Smooth muscle cell (in vitro differentiated cells): ENCODE data around the gene OXCT1. TPM values are rescaled to one million over a fixed set of nuclear protein-coding genes. Genes with fewer than 3 reads are reported as not detected.

Experiments used
- DNase-seq: peaks from one replicate; lab custom pipeline; 2025; ENCODE audit not compliant: unreplicated experiment; lab: John Stamatoyannopoulos, UW
- H2AFZ ChIP-seq: fragments of 200-600 bp; sonication (generic); 2 replicates; pipeline ENCODE4 v1.6.0; 2016; ENCODE audit warnings: antibody characterized with exemption, low read depth, mild to moderate bottlenecking
- H3F3A ChIP-seq: fragments of 200-600 bp; sonication (generic); 2 replicates; pipeline ENCODE4 v1.6.0; 2017; ENCODE audit warnings: antibody characterized with exemption, low read depth
- H3K27ac ChIP-seq: fragments of 200-600 bp; sonication (generic); 2 replicates; pipeline ENCODE4 v1.5.1; 2016; ENCODE audit warnings: low read depth, mild to moderate bottlenecking
- H3K27me3 ChIP-seq: fragments of 200-600 bp; sonication (generic); 2 replicates; pipeline ENCODE4 v1.6.1; 2016; ENCODE audit warnings: low read depth, mild to moderate bottlenecking
- H3K36me3 ChIP-seq: fragments of 200-600 bp; sonication (generic); 2 replicates; pipeline ENCODE4 v1.5.1; 2016; ENCODE audit warnings: low read depth
- H3K4me1 ChIP-seq: fragments of 200-600 bp; sonication (generic); 2 replicates; pipeline ENCODE4 v1.5.1; 2016; ENCODE audit warnings: low read depth
- H3K4me2 ChIP-seq: fragments of 200-600 bp; sonication (generic); 2 replicates; pipeline ENCODE4 v1.6.0; 2016; ENCODE audit warnings: mild to moderate bottlenecking
- H3K4me3 ChIP-seq: fragments of 200-600 bp; sonication (generic); 2 replicates; pipeline ENCODE4 v1.5.1; 2016; ENCODE audit warnings: mild to moderate bottlenecking
- H3K79me2 ChIP-seq: fragments of 200-600 bp; sonication (generic); 2 replicates; pipeline ENCODE4 v1.6.0; 2016; ENCODE audit warnings: low read depth, mild to moderate bottlenecking
- H3K9ac ChIP-seq: fragments of 200-600 bp; sonication (generic); 2 replicates; pipeline ENCODE4 v1.6.0; 2016; ENCODE audit warnings: low read depth
- H3K9me3 ChIP-seq: fragments of 200-600 bp; sonication (generic); replicated peaks from 2 replicates; pipeline ENCODE4 v1.5.1; 2016; ENCODE audit warnings: low read depth
- H4K20me1 ChIP-seq: fragments of 200-600 bp; sonication (generic); 2 replicates; pipeline ENCODE4 v1.6.0; 2016; ENCODE audit warnings: low read depth
- WGBS: methylation state at CpG from one replicate; pipeline ENCODE4 v1.1.7; 2016; ENCODE audit warnings: low lambda C conversion rate; 5-methylcytosine and 5-hydroxymethylcytosine counted together
- polyA plus RNA-seq: library from polyadenylated mRNA; unstranded; fragments of >200 nt; fragmentation: Nextera tagmentation; extraction: Ambion mirVana; gene quantifications from 2 replicates; pipeline ENCODE4 v1.2.1, GENCODE V29; 2016
- total RNA-seq: library from RNA; depleted of rRNA; stranded (reverse); fragments of >200 nt; gene quantifications from 2 replicates; pipeline ENCODE4 v1.2.3, GENCODE V29; 2014
- TF ChIP-seq, protein P1 (sequence below): fragments of 200-600 bp; sonication (generic); IDR thresholded peaks from 2 replicates; pipeline ENCODE4 v1.5.1; 2017; ENCODE audit warnings: borderline replicate concordance, mild to moderate bottlenecking, antibody characterized with exemption; ENCODE audit not compliant: insufficient read depth, poor library complexity, severe bottlenecking

OXCT1 gene
- total and polyA plus RNA-seq, 2 experiments from 2014 or later: 10.0 to 16.7 TPM

DNA sequence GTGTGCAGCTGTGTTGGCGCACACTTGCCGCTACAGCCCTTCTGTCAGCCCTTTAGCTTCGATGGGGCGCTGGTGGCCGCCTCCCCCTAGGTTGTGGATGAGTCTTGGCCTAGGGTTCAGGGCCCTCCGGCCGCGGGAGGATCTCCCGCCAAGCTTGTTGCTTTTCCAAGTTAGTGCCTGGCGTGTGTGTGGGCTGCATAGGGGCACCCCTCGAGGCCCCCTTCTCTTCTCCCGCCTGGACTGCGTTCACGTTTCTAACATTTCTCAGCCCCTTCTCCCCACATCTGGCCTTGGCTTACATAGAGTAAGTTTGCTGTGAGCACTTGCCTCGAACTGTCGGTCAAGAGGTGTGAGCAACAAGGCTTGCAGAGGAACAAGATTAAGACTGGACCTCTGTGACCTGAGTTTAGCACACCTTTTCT, 413 bp upstream of the OXCT1 start:
- DNase-seq: no peak
- Histone ChIP-seq H3K9ac (peak overlapping the region; percentile 81), H3K36me3 (no peaks in the 10 kb centered on the region), H3K27ac (no peak overlapping the region), H3K4me3 (peak overlapping the region; percentile 90), H3K9me3 (no peaks in the 10 kb centered on the region), H3K4me2 (peak overlapping the region; percentile 96), H3F3A (no peaks in the 10 kb centered on the region), H3K27me3 (no peaks in the 10 kb centered on the region), H3K79me2 (no peaks in the 10 kb centered on the region), H4K20me1 (no peaks in the 10 kb centered on the region), H2AFZ (peak overlapping the region; percentile 97), H3K4me1 (peaks cover 3% of the 10 kb centered on the region)
- TF ChIP-seq, protein P1, sequence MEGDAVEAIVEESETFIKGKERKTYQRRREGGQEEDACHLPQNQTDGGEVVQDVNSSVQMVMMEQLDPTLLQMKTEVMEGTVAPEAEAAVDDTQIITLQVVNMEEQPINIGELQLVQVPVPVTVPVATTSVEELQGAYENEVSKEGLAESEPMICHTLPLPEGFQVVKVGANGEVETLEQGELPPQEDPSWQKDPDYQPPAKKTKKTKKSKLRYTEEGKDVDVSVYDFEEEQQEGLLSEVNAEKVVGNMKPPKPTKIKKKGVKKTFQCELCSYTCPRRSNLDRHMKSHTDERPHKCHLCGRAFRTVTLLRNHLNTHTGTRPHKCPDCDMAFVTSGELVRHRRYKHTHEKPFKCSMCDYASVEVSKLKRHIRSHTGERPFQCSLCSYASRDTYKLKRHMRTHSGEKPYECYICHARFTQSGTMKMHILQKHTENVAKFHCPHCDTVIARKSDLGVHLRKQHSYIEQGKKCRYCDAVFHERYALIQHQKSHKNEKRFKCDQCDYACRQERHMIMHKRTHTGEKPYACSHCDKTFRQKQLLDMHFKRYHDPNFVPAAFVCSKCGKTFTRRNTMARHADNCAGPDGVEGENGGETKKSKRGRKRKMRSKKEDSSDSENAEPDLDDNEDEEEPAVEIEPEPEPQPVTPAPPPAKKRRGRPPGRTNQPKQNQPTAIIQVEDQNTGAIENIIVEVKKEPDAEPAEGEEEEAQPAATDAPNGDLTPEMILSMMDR: no peak
- WGBS: 19% methylated on average over 16 of the region's 16 CpGs

DNA sequence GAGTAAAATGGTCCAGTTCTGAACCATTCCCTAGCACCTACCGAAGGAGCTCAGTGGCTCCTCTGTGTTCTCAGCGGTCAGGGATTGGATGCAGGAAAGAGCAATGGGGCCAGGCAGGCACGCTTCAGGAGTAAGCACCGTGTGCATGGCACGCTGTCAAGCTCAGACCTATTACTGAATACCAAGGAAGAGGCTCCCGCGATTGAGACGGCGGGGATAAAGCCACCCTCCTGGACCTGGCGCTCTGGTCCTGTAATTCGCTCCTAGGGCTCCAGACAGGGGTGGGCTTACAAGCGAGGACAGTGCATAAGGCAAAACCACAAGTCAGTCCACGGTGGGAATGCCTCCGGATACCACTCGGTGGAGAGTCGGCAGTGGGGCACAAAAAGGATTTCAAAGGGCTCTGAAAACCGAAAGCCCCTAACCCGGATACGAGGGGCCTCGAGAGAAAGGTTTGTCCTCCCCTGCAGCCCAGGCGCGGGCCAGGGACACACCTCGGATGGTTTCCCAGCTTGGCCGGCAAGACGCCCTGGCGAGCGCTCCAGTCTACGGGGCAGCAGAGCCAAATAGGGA, 988 bp downstream of the OXCT1 start:
- H3F3A ChIP-seq: no peaks in the 10 kb centered on the region
- DNase-seq: no peak
- no peaks in the 10 kb centered on the region for H3K27me3 ChIP-seq
- H2AFZ ChIP-seq: peak overlapping the region; percentile 97
- H3K4me2 ChIP-seq: peak overlapping the region; percentile 96
- H3K9ac ChIP-seq: peak overlapping the region; percentile 81
- no peak overlapping the region for H3K27ac ChIP-seq
- H3K4me3 ChIP-seq: peak overlapping the region; percentile 90
- WGBS: 16% methylated on average over 28 of the region's 28 CpGs
- H3K36me3 ChIP-seq: no peaks in the 10 kb centered on the region
- peaks cover 3% of the 10 kb centered on the region for H3K4me1 ChIP-seq
- H4K20me1 ChIP-seq: no peaks in the 10 kb centered on the region
- TF ChIP-seq, protein P1: no peak
- H3K79me2 ChIP-seq: no peaks in the 10 kb centered on the region
- no peaks in the 10 kb centered on the region for H3K9me3 ChIP-seq

DNA sequence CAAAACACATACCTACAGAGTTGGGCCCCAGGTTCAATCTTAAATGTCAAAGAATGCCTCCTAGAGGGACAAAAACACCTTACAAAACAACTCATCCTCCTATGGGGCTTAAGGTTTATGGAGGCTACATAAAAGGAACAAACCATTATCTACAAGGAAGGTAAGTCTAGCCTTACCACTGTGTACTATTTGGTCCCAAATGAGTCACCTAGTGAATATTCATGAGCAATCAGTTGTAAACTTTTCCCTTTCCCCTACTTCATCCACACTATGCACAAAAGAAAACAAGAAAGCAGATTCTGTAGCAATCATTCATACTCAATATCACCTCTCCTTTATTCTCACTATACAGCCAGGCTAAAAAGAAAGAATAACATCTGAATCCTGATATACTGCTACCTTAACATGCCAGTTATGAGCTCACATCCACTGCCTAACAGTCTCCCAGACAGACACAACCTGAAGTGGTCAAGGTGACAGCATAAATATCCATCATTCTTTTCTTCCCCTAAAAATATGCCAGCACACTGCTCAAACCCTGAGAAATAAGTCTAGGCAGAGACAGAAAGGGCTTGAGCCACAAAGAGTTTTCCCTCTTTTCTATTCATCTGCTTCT, 6.2 kb downstream of the OXCT1 start:
- Histone ChIP-seq H3K4me3 (no peak overlapping the region), H3K79me2 (no peaks in the 10 kb centered on the region), H3K4me2 (no peak overlapping the region), H3K36me3 (no peaks in the 10 kb centered on the region), H3K4me1 (peaks cover 1% of the 10 kb centered on the region), H3K9ac (no peak overlapping the region), H3K9me3 (no peaks in the 10 kb centered on the region), H3K27ac (no peak overlapping the region), H4K20me1 (no peaks in the 10 kb centered on the region), H3F3A (no peaks in the 10 kb centered on the region), H3K27me3 (no peaks in the 10 kb centered on the region), H2AFZ (no peak overlapping the region)
- DNase-seq: no peak
- TF ChIP-seq, protein P1: no peak

DNA sequence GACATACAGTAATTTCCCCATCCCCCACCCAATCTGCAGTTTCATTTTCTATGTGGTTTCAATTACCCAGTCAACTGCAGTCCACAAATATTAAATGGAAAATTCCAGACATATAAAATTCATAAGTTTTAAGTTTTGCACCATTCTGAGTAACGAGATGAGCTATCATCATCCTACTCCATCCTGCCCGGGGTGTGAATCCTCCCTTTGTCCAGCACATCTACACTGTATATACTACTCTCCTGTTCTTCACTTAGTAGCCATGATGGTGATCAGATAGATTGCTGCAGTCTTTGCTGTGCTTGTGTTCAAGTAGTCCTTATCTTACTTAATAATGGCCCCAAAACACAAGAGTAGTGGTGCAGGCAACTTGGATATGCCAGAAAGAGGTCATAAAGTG, 11.3 kb downstream of the OXCT1 start:
- Histone ChIP-seq H3K4me2 (no peak overlapping the region), H3K9me3 (no peaks in the 10 kb centered on the region), H3K36me3 (no peaks in the 10 kb centered on the region), H3K4me1 (no peaks in the 10 kb centered on the region), H3K79me2 (no peaks in the 10 kb centered on the region), H3K27me3 (no peaks in the 10 kb centered on the region), H3K9ac (no peak overlapping the region), H3K27ac (no peak overlapping the region), H4K20me1 (no peaks in the 10 kb centered on the region), H2AFZ (no peak overlapping the region), H3F3A (no peaks in the 10 kb centered on the region), H3K4me3 (no peak overlapping the region)
- WGBS: 92% methylated on average over 2 of the region's 2 CpGs
- TF ChIP-seq, protein P1: no peak
- DNase-seq: no peak
